GM12878 (cell line): ENCODE data around the gene FBN3. TPM values are rescaled to one million over a fixed set of nuclear protein-coding genes. Genes with fewer than 3 reads are reported as not detected.

Experiments used
- ATAC-seq: fragments of 200-7000 bp; cut with Tn5 transposase; 3 replicates; pipeline ENCODE4 v1.9.1; 2020; ENCODE audit warnings: mild to moderate bottlenecking, moderate library complexity
- BruUV-seq: library from RNA; stranded (reverse); fragments of 400-500 nt; replicated peaks from 2 replicates; lab custom pipeline; 2021; lab: Mats Ljungman, UMichigan
- CTCF ChIA-PET: fragments of 300-600 bp; sonication (Branson Sonifier 250); formaldehyde crosslinking; extraction: SDS; loops from one replicate; lab custom pipeline; 2021; ENCODE audit warnings: inconsistent platforms; lab: Yijun Ruan, JAX
- POLR2A ChIA-PET: fragments of 350-600 bp; formaldehyde crosslinking; extraction: SDS; loops from one replicate; lab custom pipeline; 2021; ENCODE audit warnings: inconsistent platforms; lab: Charles Lee
- RAD21 ChIA-PET: fragments of 300-600 bp; sonication (Branson Sonifier 250); formaldehyde crosslinking; loops from one replicate; lab custom pipeline; 2023; ENCODE audit warnings: antibody characterized with exemption; ENCODE audit not compliant: unreplicated experiment; lab: Charles Lee
- SMC1A ChIA-PET: fragments of 300-600 bp; sonication (Branson Sonifier 250); formaldehyde crosslinking; loops from one replicate; lab custom pipeline; 2023; ENCODE audit not compliant: unreplicated experiment, uncharacterized antibody; lab: Charles Lee
- DNase-seq: peaks from one replicate; pipeline ENCODE4 v3.0.0-alpha.2; 2011; ENCODE audit warnings: low read depth, low spot score
- FAIRE-seq: peaks from 3 replicates; lab custom pipeline; 2011; peaks lifted over from hg19 to GRCh38; lab: Jason Lieb, UNC
- H2AFZ ChIP-seq: 2 replicates; pipeline ENCODE4 v1.6.0; 2011; ENCODE audit warnings: low read depth, low read length, control low read depth; ENCODE audit not compliant: control insufficient read depth
- H3K27ac ChIP-seq: 2 replicates; pipeline ENCODE4 v1.5.1; 2011; ENCODE audit warnings: control low read depth; ENCODE audit not compliant: control insufficient read depth, insufficient read depth
- H3K27me3 ChIP-seq, 2 experiments: replicated peaks in 1 of 2; 2 replicates each; pipeline versions ENCODE4 v1.6.0 to v1.6.1; 2011; ENCODE audit warnings: low read length in 1 of 2; ENCODE audit not compliant: control insufficient read depth in 2 of 2, insufficient read depth in 2 of 2
- H3K36me3 ChIP-seq, 2 experiments: 2 replicates each; pipeline ENCODE4 v1.5.1; 2011; ENCODE audit warnings: low read length in 1 of 2; ENCODE audit not compliant: control insufficient read depth in 2 of 2, insufficient read depth in 2 of 2
- H3K4me1 ChIP-seq: 2 replicates; pipeline ENCODE4 v1.6.1; 2011; ENCODE audit warnings: mild to moderate bottlenecking, low read length, moderate library complexity, mixed read lengths; ENCODE audit not compliant: control insufficient read depth, insufficient read depth
- H3K4me2 ChIP-seq: 2 replicates; pipeline ENCODE4 v1.6.0; 2011; ENCODE audit warnings: control low read depth; ENCODE audit not compliant: control insufficient read depth, insufficient read depth
- H3K4me3 ChIP-seq: fragments of 200-600 bp; sonication (generic); 2 replicates; pipeline ENCODE4 v1.5.1; 2016
- H3K79me2 ChIP-seq: 2 replicates; pipeline ENCODE4 v1.6.0; 2011; ENCODE audit warnings: low read length; ENCODE audit not compliant: control insufficient read depth, insufficient read depth
- H3K9ac ChIP-seq: 2 replicates; pipeline ENCODE4 v1.8.0; 2011; ENCODE audit warnings: low read length, control low read depth, mixed read lengths; ENCODE audit not compliant: control insufficient read depth, insufficient read depth
- H3K9me3 ChIP-seq: replicated peaks from 3 replicates; pipeline ENCODE4 v1.5.1; 2011; ENCODE audit warnings: mild to moderate bottlenecking, low read length; ENCODE audit not compliant: control insufficient read depth, insufficient read depth
- H4K20me1 ChIP-seq: 2 replicates; pipeline ENCODE4 v1.6.0; 2011; ENCODE audit not compliant: control insufficient read depth, insufficient read depth
- CBFB ChIP-seq: IDR thresholded peaks from 2 replicates; pipeline ENCODE4 v1.6.1; 2016; ENCODE audit warnings: antibody characterized with exemption, low read depth
- EZH2 ChIP-seq: IDR thresholded peaks from 2 replicates; pipeline ENCODE4 v1.6.1; 2012; ENCODE audit warnings: low read depth, mild to moderate bottlenecking, control low read depth, inconsistent platforms, low read length, borderline replicate concordance; ENCODE audit not compliant: control insufficient read depth
- FOS ChIP-seq: IDR thresholded peaks from 3 replicates; pipeline ENCODE4 v1.6.1; 2011; ENCODE audit warnings: borderline replicate concordance; ENCODE audit not compliant: insufficient read length; ENCODE audit errors: extremely low read depth
- GABPA ChIP-seq: IDR thresholded peaks from 2 replicates; pipeline ENCODE4 v1.6.1; 2014; ENCODE audit warnings: antibody characterized with exemption, low read depth, mild to moderate bottlenecking, inconsistent platforms
- KDM1A ChIP-seq: fragments of 200-600 bp; sonication (generic); IDR thresholded peaks from 2 replicates; pipeline ENCODE4 v1.6.1; 2016; ENCODE audit warnings: borderline replicate concordance
- MYB ChIP-seq: fragments of 150-350 bp; IDR thresholded peaks from 2 replicates; pipeline ENCODE4 v1.6.1; 2014; ENCODE audit warnings: mild to moderate bottlenecking, low read depth, low read length, borderline replicate concordance
- POLR2AphosphoS2 ChIP-seq: IDR thresholded peaks from 2 replicates; pipeline ENCODE4 v1.6.1; 2011; ENCODE audit warnings: low read depth, mild to moderate bottlenecking, low read length, improper control_type of control experiment, moderate library complexity
- SMAD5 ChIP-seq: IDR thresholded peaks from 2 replicates; pipeline ENCODE4 v1.6.1; 2016; ENCODE audit warnings: antibody characterized with exemption, low read depth
- ZBTB33 ChIP-seq: fragments of 450-650 bp; IDR thresholded peaks from 2 replicates; pipeline ENCODE4 v1.6.1; 2017; ENCODE audit warnings: mild to moderate bottlenecking
- ZNF217 ChIP-seq: fragments of 450-650 bp; IDR thresholded peaks from 2 replicates; pipeline ENCODE4 v1.6.1; 2017; ENCODE audit warnings: antibody characterized with exemption, mild to moderate bottlenecking
- ZNF274 ChIP-seq: IDR thresholded peaks from one replicate; pipeline ENCODE4 v1.8.0; 2011; ENCODE audit not compliant: insufficient read length, insufficient read depth
- ZSCAN29 ChIP-seq: fragments of 450-650 bp; IDR thresholded peaks from 2 replicates; pipeline ENCODE4 v1.6.1; 2017; ENCODE audit warnings: mild to moderate bottlenecking, moderate library complexity
- WGBS: methylation state at CpG from one replicate; pipeline ENCODE4 v1.1.6; 2016; ENCODE audit warnings: low lambda C conversion rate; ENCODE audit not compliant: insufficient replicate concordance, insufficient coverage; ENCODE audit errors: missing lambda C conversion rate; 5-methylcytosine and 5-hydroxymethylcytosine counted together
- in situ Hi-C: fragments of 300-500 bp; cut with MboI; formaldehyde crosslinking; loops from 9 replicates; pipeline ENCODE4 v1.14.3; 2018; ENCODE audit warnings: mixed read lengths
- intact Hi-C: fragments of 100-400 bp; cut with micrococcal nuclease; formaldehyde crosslinking; loops from one replicate; pipeline ENCODE4 v1.14.2; 2022; ENCODE audit not compliant: unreplicated experiment
- polyA plus RNA-seq, 11 experiments: library from polyadenylated mRNA; depleted of rRNA in 4 of 11; unstranded in 6 of 11; stranded (reverse) in 5 of 11; fragments of >200 nt; fragmentation: Nextera tagmentation in 4 of 11; fragmentation: Illumina TruSeq in 1 of 11; extraction: Ambion mirVana in 4 of 11; extraction: Trizol in 1 of 11; gene quantifications; 1 replicate in 1 of 11; 2 replicates in 10 of 11; pipeline versions ENCODE4 v1.2.1 to v1.2.3, GENCODE V29; 2011 to 2016; ENCODE audit warnings: inconsistent platforms in 2 of 11, missing spikeins in 2 of 11, low read depth in 1 of 11
- total RNA-seq, 4 experiments: library from RNA; depleted of rRNA in 3 of 4; stranded (reverse); fragments of >200 nt in 3 of 4; fragmentation: Illumina TruSeq in 1 of 4; extraction: Trizol in 1 of 4; gene quantifications; 2 replicates each; pipeline versions ENCODE4 v1.2.1 to v1.2.3, GENCODE V29; 2013 to 2021
- TF ChIP-seq, protein P1 (sequence below): IDR thresholded peaks from 2 replicates; pipeline ENCODE4 v1.6.1; 2011; ENCODE audit warnings: mild to moderate bottlenecking, low read depth, low read length, moderate library complexity; ENCODE audit not compliant: insufficient replicate concordance
- TF ChIP-seq, protein P2 (sequence below), 3 experiments: IDR thresholded peaks in 2 of 3; conservative IDR thresholded peaks in 1 of 3; 2 replicates each; pipeline ENCODE4 v1.5.1; 2011; ENCODE audit warnings: low read depth in 3 of 3, low read length in 3 of 3, mild to moderate bottlenecking in 3 of 3, control low read depth in 2 of 3, moderate library complexity in 2 of 3, inconsistent platforms in 1 of 3, mixed read lengths in 1 of 3; ENCODE audit not compliant: control insufficient read depth in 2 of 3, insufficient read depth in 1 of 3; ENCODE audit errors: extremely low read depth in 1 of 3
- TF ChIP-seq, protein P3 (sequence below): IDR thresholded peaks from 2 replicates; pipeline ENCODE4 v1.6.1; 2012; ENCODE audit warnings: low read depth, low read length, improper control_type of control experiment
- TF ChIP-seq, protein P4 (sequence below): fragments of 450-650 bp; conservative IDR thresholded peaks from 2 replicates; pipeline ENCODE4 v1.6.1; 2017; ENCODE audit warnings: mild to moderate bottlenecking, moderate library complexity
- TF ChIP-seq, protein P5 (sequence below): fragments of 450-650 bp; IDR thresholded peaks from 2 replicates; pipeline ENCODE4 v1.6.1; 2014; ENCODE audit warnings: mild to moderate bottlenecking

FBN3 gene
- total and polyA plus RNA-seq, 10 of the 15 experiments (the other 5 are each of a cell fraction or from before 2014, with no cell fraction given): 0.05 TPM; not detected in 9

- intact Hi-C loops: no loop called here
- no peaks in the 10 kb centered on the region for H3K36me3 ChIP-seq
- H4K20me1 ChIP-seq: no peaks in the 10 kb centered on the region
- in situ Hi-C loops: no loop called here
- SMC1A ChIA-PET: no interaction called here
- H3K4me3 ChIP-seq: no peak overlapping the region
- H3K9ac ChIP-seq: no peak overlapping the region
- H3K27me3 ChIP-seq: no peaks in the 10 kb centered on the region
- H3K4me2 ChIP-seq: no peak overlapping the region
- peaks cover 18% of the 10 kb centered on the region; the same call in 2 of the 3 replicates for H3K9me3 ChIP-seq
- no TSS peak for BruUV-seq
- DNase-seq (no peak), FAIRE-seq (no peak), ATAC-seq (no peak)
- H3K27ac ChIP-seq: no peak overlapping the region
- 39% methylated on average over 5 of the region's 6 CpGs for WGBS
- H2AFZ ChIP-seq: no peak overlapping the region
- POLR2A ChIA-PET: no interaction called here
- RAD21 ChIA-PET: no interaction called here
- H3K4me1 ChIP-seq: peaks cover 4% of the 10 kb centered on the region
- CTCF ChIA-PET: no interaction called here
- H3K79me2 ChIP-seq: no peaks in the 10 kb centered on the region
- TF ChIP-seq EZH2 (no peak), ZNF274 (no peak), POLR2AphosphoS2 (no peak), ZSCAN29 (no peak), ZBTB33 (no peak), FOS (no peak), ZNF217 (no peak), SMAD5 (no peak), GABPA (no peak), MYB (no peak), CBFB (no peak), KDM1A (no peak)
- TF ChIP-seq, protein P1, sequence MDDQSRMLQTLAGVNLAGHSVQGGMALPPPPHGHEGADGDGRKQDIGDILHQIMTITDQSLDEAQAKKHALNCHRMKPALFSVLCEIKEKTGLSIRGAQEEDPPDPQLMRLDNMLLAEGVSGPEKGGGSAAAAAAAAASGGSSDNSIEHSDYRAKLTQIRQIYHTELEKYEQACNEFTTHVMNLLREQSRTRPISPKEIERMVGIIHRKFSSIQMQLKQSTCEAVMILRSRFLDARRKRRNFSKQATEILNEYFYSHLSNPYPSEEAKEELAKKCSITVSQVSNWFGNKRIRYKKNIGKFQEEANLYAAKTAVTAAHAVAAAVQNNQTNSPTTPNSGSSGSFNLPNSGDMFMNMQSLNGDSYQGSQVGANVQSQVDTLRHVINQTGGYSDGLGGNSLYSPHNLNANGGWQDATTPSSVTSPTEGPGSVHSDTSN: no peak
- TF ChIP-seq, protein P2, sequence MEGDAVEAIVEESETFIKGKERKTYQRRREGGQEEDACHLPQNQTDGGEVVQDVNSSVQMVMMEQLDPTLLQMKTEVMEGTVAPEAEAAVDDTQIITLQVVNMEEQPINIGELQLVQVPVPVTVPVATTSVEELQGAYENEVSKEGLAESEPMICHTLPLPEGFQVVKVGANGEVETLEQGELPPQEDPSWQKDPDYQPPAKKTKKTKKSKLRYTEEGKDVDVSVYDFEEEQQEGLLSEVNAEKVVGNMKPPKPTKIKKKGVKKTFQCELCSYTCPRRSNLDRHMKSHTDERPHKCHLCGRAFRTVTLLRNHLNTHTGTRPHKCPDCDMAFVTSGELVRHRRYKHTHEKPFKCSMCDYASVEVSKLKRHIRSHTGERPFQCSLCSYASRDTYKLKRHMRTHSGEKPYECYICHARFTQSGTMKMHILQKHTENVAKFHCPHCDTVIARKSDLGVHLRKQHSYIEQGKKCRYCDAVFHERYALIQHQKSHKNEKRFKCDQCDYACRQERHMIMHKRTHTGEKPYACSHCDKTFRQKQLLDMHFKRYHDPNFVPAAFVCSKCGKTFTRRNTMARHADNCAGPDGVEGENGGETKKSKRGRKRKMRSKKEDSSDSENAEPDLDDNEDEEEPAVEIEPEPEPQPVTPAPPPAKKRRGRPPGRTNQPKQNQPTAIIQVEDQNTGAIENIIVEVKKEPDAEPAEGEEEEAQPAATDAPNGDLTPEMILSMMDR (IDR thresholded peaks at IDR 0.05 in 2 of 3, conservative IDR thresholded peaks at IDR 0.05 in 1 of 3; ENCODE audit: control insufficient read depth in 2 of 3, extremely low read depth in 1 of 3, insufficient read depth in 1 of 3, low read depth in 3 of 3, low read length in 3 of 3): no peak
- TF ChIP-seq, protein P3, sequence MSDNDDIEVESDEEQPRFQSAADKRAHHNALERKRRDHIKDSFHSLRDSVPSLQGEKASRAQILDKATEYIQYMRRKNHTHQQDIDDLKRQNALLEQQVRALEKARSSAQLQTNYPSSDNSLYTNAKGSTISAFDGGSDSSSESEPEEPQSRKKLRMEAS: no peak
- TF ChIP-seq, protein P4, sequence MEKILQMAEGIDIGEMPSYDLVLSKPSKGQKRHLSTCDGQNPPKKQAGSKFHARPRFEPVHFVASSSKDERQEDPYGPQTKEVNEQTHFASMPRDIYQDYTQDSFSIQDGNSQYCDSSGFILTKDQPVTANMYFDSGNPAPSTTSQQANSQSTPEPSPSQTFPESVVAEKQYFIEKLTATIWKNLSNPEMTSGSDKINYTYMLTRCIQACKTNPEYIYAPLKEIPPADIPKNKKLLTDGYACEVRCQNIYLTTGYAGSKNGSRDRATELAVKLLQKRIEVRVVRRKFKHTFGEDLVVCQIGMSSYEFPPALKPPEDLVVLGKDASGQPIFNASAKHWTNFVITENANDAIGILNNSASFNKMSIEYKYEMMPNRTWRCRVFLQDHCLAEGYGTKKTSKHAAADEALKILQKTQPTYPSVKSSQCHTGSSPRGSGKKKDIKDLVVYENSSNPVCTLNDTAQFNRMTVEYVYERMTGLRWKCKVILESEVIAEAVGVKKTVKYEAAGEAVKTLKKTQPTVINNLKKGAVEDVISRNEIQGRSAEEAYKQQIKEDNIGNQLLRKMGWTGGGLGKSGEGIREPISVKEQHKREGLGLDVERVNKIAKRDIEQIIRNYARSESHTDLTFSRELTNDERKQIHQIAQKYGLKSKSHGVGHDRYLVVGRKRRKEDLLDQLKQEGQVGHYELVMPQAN: no peak
- TF ChIP-seq, protein P5, sequence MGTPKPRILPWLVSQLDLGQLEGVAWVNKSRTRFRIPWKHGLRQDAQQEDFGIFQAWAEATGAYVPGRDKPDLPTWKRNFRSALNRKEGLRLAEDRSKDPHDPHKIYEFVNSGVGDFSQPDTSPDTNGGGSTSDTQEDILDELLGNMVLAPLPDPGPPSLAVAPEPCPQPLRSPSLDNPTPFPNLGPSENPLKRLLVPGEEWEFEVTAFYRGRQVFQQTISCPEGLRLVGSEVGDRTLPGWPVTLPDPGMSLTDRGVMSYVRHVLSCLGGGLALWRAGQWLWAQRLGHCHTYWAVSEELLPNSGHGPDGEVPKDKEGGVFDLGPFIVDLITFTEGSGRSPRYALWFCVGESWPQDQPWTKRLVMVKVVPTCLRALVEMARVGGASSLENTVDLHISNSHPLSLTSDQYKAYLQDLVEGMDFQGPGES: no peak
These were observed 55.1 kb downstream of the FBN3 start for GRCh38 chr19:8094336-8094735.
